Measurements from ENCODE around the gene OLFM3. TPM values are rescaled to one million over a fixed set of nuclear protein-coding genes. Genes with fewer than 3 reads are reported as not detected.

The OLFM3 gene
- total and polyA plus RNA-seq, 2 experiments from 2014 or later: 0.21 to 0.31 TPM

GRCh38 chr1:102015728-102016127 is 19.0 kb upstream of the OLFM3 start:
- Histone ChIP-seq H3K9me2 (ENCODE audit: insufficient read depth) (peaks cover 6% of the 10 kb centered on the region; the same call in 1 of the 2 replicates), H3K27ac (ENCODE audit: low read depth) (no peak overlapping the region), H3K79me2 (replicated peaks; ENCODE audit: insufficient read depth) (no peaks in the 10 kb centered on the region), H3K4me3 (no peak overlapping the region), H2AFZ (no peak overlapping the region), H3K27me3 (ENCODE audit: insufficient read depth) (no peaks in the 10 kb centered on the region), H3F3A (replicated peaks; ENCODE audit: low read depth) (no peaks in the 10 kb centered on the region), H3K36me3 (ENCODE audit: insufficient read depth) (no peaks in the 10 kb centered on the region), H3K4me1 (ENCODE audit: insufficient read depth) (no peaks in the 10 kb centered on the region), H3K4me2 (no peak overlapping the region), H4K20me1 (replicated peaks; ENCODE audit: insufficient read depth) (no peaks in the 10 kb centered on the region)
- ATAC-seq (no peak), DNase-seq (ENCODE audit: low spot score) (no peak)
- H3K36me3 Mint-ChIP-seq (ENCODE audit: low read depth): no peaks in the 10 kb centered on the region; the same call in 2 of the 3 replicates
- no peak overlapping the region for H3K4me3 Mint-ChIP-seq
- H3K27me3 Mint-ChIP-seq (ENCODE audit: insufficient read depth, low read depth, poor library complexity): peaks cover 2% of the 10 kb centered on the region
- no peak for TF ChIP-seq ZNF114 (CRISPR knock-in tag; IDR thresholded peaks at IDR 0.05)
- TF ChIP-seq EZH2 (IDR thresholded peaks at IDR 0.05; ENCODE audit: low read depth, unreplicated experiment): no peak
- no peak for TF ChIP-seq ZNF331 (CRISPR knock-in tag; IDR thresholded peaks at IDR 0.05; ENCODE audit: low read depth)
- TF ChIP-seq CREB1 (CRISPR knock-in tag; IDR thresholded peaks at IDR 0.05; ENCODE audit: low read depth): no peak
- no peak for TF ChIP-seq CTCF (conservative IDR thresholded peaks at IDR 0.05; ENCODE audit: low read depth in 2 of 2)
- TF ChIP-seq REST (IDR thresholded peaks at IDR 0.05; ENCODE audit: unreplicated experiment): no peak
- TF ChIP-seq POLR2AphosphoS5 (IDR thresholded peaks at IDR 0.05; ENCODE audit: low read depth): no peak
- TF ChIP-seq ZNF462 (CRISPR knock-in tag; IDR thresholded peaks at IDR 0.05): no peak
- no peak for TF ChIP-seq ETS1 (IDR thresholded peaks at IDR 0.05)
- TF ChIP-seq EZH2phosphoT487 (IDR thresholded peaks at IDR 0.05; ENCODE audit: unreplicated experiment): no peak
- no peak for TF ChIP-seq JUNB (IDR thresholded peaks at IDR 0.05; ENCODE audit: unreplicated experiment)
- TF ChIP-seq NANOG (IDR thresholded peaks at IDR 0.05; ENCODE audit: borderline replicate concordance): no peak
- TF ChIP-seq STAT1 (IDR thresholded peaks at IDR 0.05; ENCODE audit: unreplicated experiment): no peak
- H3K27ac Mint-ChIP-seq: no peak overlapping the region
- H3K4me1 Mint-ChIP-seq: peaks cover 3% of the 10 kb centered on the region; the same call in 2 of the 3 replicates
- no peaks in the 10 kb centered on the region; the same call in 1 of the 3 replicates for H3K9me3 Mint-ChIP-seq
